GM23338 (cell line): ENCODE measurements around the gene FAM13A. TPM values are rescaled to one million over a fixed set of nuclear protein-coding genes. Genes with fewer than 3 reads are reported as not detected.

Experiments
- ATAC-seq: fragments of 200-7000 bp; cut with Tn5 transposase; 3 replicates; pipeline ENCODE4 v1.9.1; 2020
- DNase-seq: peaks from one replicate; pipeline ENCODE4 v3.0.0-alpha.2; 2015; ENCODE audit warnings: low spot score
- H2AFZ ChIP-seq: fragments of 200-600 bp; sonication (generic); 2 replicates; pipeline ENCODE4 v1.8.0; 2016; ENCODE audit warnings: antibody characterized with exemption, mild to moderate bottlenecking, moderate library complexity
- H3F3A ChIP-seq: fragments of 200-600 bp; sonication (generic); replicated peaks from 2 replicates; pipeline ENCODE4 v1.8.0; 2017; ENCODE audit warnings: antibody characterized with exemption, mixed run types, low read depth
- H3K27ac ChIP-seq: fragments of 200-600 bp; sonication (generic); 2 replicates; pipeline ENCODE4 v1.6.1; 2016; ENCODE audit warnings: low read depth
- H3K27me3 ChIP-seq: fragments of 200-600 bp; sonication (generic); 2 replicates; pipeline ENCODE4 v1.8.0; 2016; ENCODE audit warnings: mild to moderate bottlenecking, mixed run types, moderate library complexity; ENCODE audit not compliant: insufficient read depth
- H3K36me3 ChIP-seq: fragments of 200-600 bp; sonication (generic); 2 replicates; pipeline ENCODE4 v1.8.0; 2016; ENCODE audit warnings: mild to moderate bottlenecking; ENCODE audit not compliant: insufficient read depth
- H3K4me1 ChIP-seq: fragments of 200-600 bp; sonication (generic); 2 replicates; pipeline ENCODE4 v1.8.0; 2016; ENCODE audit warnings: mild to moderate bottlenecking, moderate library complexity; ENCODE audit not compliant: insufficient read depth
- H3K4me2 ChIP-seq: fragments of 200-600 bp; sonication (generic); 2 replicates; pipeline ENCODE4 v1.7.1; 2017; ENCODE audit warnings: mixed run types
- H3K4me3 ChIP-seq: fragments of 200-600 bp; sonication (generic); 2 replicates; pipeline ENCODE4 v1.6.1; 2016; ENCODE audit warnings: mixed run types
- H3K79me2 ChIP-seq: fragments of 200-600 bp; sonication (generic); replicated peaks from 2 replicates; pipeline ENCODE4 v1.8.0; 2017; ENCODE audit warnings: mild to moderate bottlenecking; ENCODE audit not compliant: insufficient read depth
- H3K9me2 ChIP-seq: fragments of 200-600 bp; sonication (generic); 2 replicates; pipeline ENCODE4 v1.8.0; 2017; ENCODE audit not compliant: insufficient read depth
- H4K20me1 ChIP-seq: fragments of 200-600 bp; sonication (generic); replicated peaks from 2 replicates; pipeline ENCODE4 v1.8.0; 2017; ENCODE audit warnings: mild to moderate bottlenecking; ENCODE audit not compliant: insufficient read depth
- H3K27ac Mint-ChIP-seq: 2 replicates; pipeline ENCODE4 v1.8.0; 2020; ENCODE audit warnings: inconsistent platforms, mild to moderate bottlenecking, moderate library complexity, mixed read lengths
- H3K27me3 Mint-ChIP-seq: 3 replicates; pipeline ENCODE4 v1.8.0; 2022; ENCODE audit warnings: low read depth, mild to moderate bottlenecking, moderate library complexity, mixed read lengths, inconsistent platforms; ENCODE audit not compliant: insufficient read depth, poor library complexity
- H3K36me3 Mint-ChIP-seq: 3 replicates; pipeline ENCODE4 v1.8.0; 2021; ENCODE audit warnings: low read depth, mild to moderate bottlenecking, inconsistent platforms, moderate library complexity, mixed read lengths
- H3K4me1 Mint-ChIP-seq: 3 replicates; pipeline ENCODE4 v1.8.0; 2020; ENCODE audit warnings: mild to moderate bottlenecking, inconsistent platforms, mixed read lengths
- H3K4me3 Mint-ChIP-seq: 3 replicates; pipeline ENCODE4 v1.8.0; 2021; ENCODE audit warnings: moderate library complexity, mild to moderate bottlenecking, inconsistent platforms, mixed read lengths
- H3K9me3 Mint-ChIP-seq: 3 replicates; pipeline ENCODE4 v1.8.0; 2020; ENCODE audit warnings: moderate library complexity, mild to moderate bottlenecking, inconsistent platforms, mixed read lengths
- EZH2 ChIP-seq: fragments of 200-600 bp; sonication (generic); IDR thresholded peaks from one replicate; pipeline ENCODE4 v1.8.0; 2017; ENCODE audit warnings: antibody characterized with exemption, mild to moderate bottlenecking, low read depth; ENCODE audit not compliant: unreplicated experiment
- JUNB ChIP-seq: IDR thresholded peaks from one replicate; pipeline ENCODE4 v1.6.1; 2016; ENCODE audit warnings: antibody characterized with exemption; ENCODE audit not compliant: unreplicated experiment
- POLR2AphosphoS5 ChIP-seq: IDR thresholded peaks from 2 replicates; pipeline ENCODE4 v1.6.1; 2016; ENCODE audit warnings: antibody characterized with exemption, low read depth
- REST ChIP-seq: IDR thresholded peaks from one replicate; pipeline ENCODE4 v1.6.1; 2018; ENCODE audit warnings: antibody characterized with exemption; ENCODE audit not compliant: unreplicated experiment
- ZNF114 ChIP-seq: fragments of 250-450 bp; sonication (Bioruptor Pico); IDR thresholded peaks from 2 replicates; pipeline ENCODE4 v1.5.0; 2020; ENCODE audit warnings: mild to moderate bottlenecking, moderate library complexity
- ZNF331 ChIP-seq: fragments of 250-450 bp; sonication (Bioruptor Pico); IDR thresholded peaks from 2 replicates; pipeline ENCODE4 v1.5.0; 2020; ENCODE audit warnings: low read depth, mild to moderate bottlenecking, moderate library complexity
- ZNF462 ChIP-seq: fragments of 250-450 bp; sonication (Bioruptor Pico); IDR thresholded peaks from 2 replicates; pipeline ENCODE4 v1.5.0; 2020; ENCODE audit warnings: mild to moderate bottlenecking, moderate library complexity
- polyA plus RNA-seq: library from polyadenylated mRNA; unstranded; fragments of >200 nt; fragmentation: Nextera tagmentation; extraction: Ambion mirVana; gene quantifications from 2 replicates; pipeline ENCODE4 v1.2.1, GENCODE V29; 2016
- total RNA-seq: library from RNA; depleted of rRNA; stranded (reverse); fragments of >200 nt; shearing (Covaris generic); gene quantifications from 2 replicates; pipeline ENCODE4 v1.2.3, GENCODE V29; 2014
- TF ChIP-seq, protein P1 (sequence below): IDR thresholded peaks from 2 replicates; pipeline ENCODE4 v1.6.1; 2016; ENCODE audit warnings: antibody characterized with exemption

Gene FAM13A
- total and polyA plus RNA-seq, 2 experiments from 2014 or later: 13.9 to 28.4 TPM

DNA sequence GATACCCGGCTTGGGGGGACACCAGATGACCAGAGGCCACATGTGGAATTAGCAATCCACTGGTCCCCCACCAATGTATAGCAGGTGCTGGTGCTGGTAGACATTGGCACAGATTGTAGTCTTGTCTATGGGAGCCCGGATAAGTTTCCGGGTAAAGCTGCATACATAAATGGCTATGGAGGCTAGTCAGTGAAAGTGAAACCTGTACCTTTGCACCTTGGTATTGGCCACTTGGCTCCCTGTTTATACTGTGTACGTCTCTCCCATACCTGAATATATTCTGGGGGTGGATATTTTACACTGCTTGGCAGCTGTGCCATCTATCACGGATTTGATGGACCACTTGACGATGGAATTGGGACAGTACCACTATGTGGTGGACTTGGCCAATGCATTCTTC lies 48.7 kb upstream of the FAM13A start:
- H3K27ac Mint-ChIP-seq: no peak overlapping the region
- H3K9me3 Mint-ChIP-seq: peaks cover 17% of the 10 kb centered on the region
- Histone ChIP-seq H3K4me1 (peaks cover 3% of the 10 kb centered on the region; the same call in 1 of the 2 replicates), H3K9me2 (no peaks in the 10 kb centered on the region), H3K4me3 (no peak overlapping the region), H3K4me2 (no peak overlapping the region), H3K27me3 (peaks cover 23% of the 10 kb centered on the region), H3K27ac (no peak overlapping the region), H3K79me2 (no peaks in the 10 kb centered on the region), H4K20me1 (no peaks in the 10 kb centered on the region), H2AFZ (no peak overlapping the region), H3F3A (no peaks in the 10 kb centered on the region), H3K36me3 (no peaks in the 10 kb centered on the region)
- peaks cover 13% of the 10 kb centered on the region for H3K36me3 Mint-ChIP-seq
- TF ChIP-seq JUNB: no peak
- ATAC-seq: no peak
- peaks cover 20% of the 10 kb centered on the region for H3K27me3 Mint-ChIP-seq
- no peak for DNase-seq
- peaks cover 10% of the 10 kb centered on the region for H3K4me1 Mint-ChIP-seq
- no peak overlapping the region for H3K4me3 Mint-ChIP-seq

DNA sequence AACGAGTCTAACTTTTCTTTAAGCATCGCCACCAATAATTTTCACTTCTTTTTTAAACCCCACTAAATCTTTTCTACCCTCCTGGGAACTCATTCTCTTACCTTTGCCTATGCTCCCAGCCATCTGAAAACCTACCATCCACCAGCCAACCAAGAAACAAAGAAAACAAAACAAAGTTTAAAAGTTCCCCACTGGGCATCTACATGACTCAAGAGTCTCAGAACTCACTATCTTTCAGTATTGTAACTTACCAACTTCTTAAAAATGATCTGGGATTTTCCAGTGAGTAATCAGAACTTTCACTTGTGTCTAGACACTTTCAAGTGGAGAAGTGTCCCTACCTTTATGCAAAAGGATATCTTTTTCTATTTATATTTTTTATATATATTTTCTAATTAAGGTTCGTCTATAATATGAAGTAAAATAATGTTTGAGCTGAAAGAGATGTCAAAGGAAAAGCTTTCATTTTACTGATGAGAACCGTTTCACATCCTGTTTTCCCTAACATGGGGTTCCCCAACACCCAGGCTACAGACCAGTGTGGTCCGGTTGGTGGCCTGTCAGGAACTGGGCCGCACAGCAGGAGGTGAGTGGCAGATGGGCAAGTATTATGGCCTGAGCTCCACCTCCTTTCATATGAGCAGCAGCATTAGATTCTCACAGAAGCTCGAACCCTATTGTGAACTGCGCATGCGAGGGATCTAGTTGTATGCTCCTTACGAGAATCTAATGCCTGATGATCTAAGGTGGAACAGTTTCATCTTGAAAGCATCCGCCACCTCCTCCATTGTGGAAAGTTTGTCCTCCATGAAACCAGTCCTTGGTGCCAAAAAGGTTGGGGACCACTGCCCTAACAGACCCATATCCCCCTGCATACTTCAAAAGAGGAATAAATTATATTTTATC lies 44.5 kb upstream of the FAM13A start:
- ATAC-seq: no peak
- Histone ChIP-seq H3K27ac (no peak overlapping the region), H3K79me2 (no peaks in the 10 kb centered on the region), H3K27me3 (no peaks in the 10 kb centered on the region), H4K20me1 (no peaks in the 10 kb centered on the region), H3K4me3 (no peak overlapping the region), H3K9me2 (no peaks in the 10 kb centered on the region), H2AFZ (no peak overlapping the region), H3F3A (no peaks in the 10 kb centered on the region), H3K36me3 (no peaks in the 10 kb centered on the region), H3K4me2 (no peak overlapping the region), H3K4me1 (no peaks in the 10 kb centered on the region)
- no peak for DNase-seq
- H3K36me3 Mint-ChIP-seq: 0 out of 3 replicates have a peak, but pooled peaks cover 2% of the 10 kb centered on the region
- H3K27me3 Mint-ChIP-seq: no peaks in the 10 kb centered on the region
- H3K4me1 Mint-ChIP-seq: no peaks in the 10 kb centered on the region
- no peak overlapping the region for H3K4me3 Mint-ChIP-seq
- H3K9me3 Mint-ChIP-seq: peaks cover 7% of the 10 kb centered on the region; the same call in 2 of the 3 replicates
- H3K27ac Mint-ChIP-seq: no peak overlapping the region
- TF ChIP-seq, protein P1, sequence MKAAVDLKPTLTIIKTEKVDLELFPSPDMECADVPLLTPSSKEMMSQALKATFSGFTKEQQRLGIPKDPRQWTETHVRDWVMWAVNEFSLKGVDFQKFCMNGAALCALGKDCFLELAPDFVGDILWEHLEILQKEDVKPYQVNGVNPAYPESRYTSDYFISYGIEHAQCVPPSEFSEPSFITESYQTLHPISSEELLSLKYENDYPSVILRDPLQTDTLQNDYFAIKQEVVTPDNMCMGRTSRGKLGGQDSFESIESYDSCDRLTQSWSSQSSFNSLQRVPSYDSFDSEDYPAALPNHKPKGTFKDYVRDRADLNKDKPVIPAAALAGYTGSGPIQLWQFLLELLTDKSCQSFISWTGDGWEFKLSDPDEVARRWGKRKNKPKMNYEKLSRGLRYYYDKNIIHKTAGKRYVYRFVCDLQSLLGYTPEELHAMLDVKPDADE: no peak
- no peak for TF ChIP-seq ZNF331 (CRISPR knock-in tag)
- no peak for TF ChIP-seq EZH2
- TF ChIP-seq ZNF462 (CRISPR knock-in tag): no peak
- TF ChIP-seq JUNB: no peak
- no peak for TF ChIP-seq ZNF114 (CRISPR knock-in tag)
- TF ChIP-seq REST: no peak
- no peak for TF ChIP-seq POLR2AphosphoS5
